ENCODE measurements around the gene KCNJ12. TPM values are rescaled to one million over a fixed set of nuclear protein-coding genes. Genes with fewer than 3 reads are reported as not detected.
"Not testable (repeated sequence)": the region's sequence is repeated elsewhere in the genome, so short reads cannot be mapped to it uniquely, and the experiment has no call there.

KCNJ12 gene
- total RNA-seq, 8 experiments from 2014 or later: 0.35 to 6.3 (median 2.7) TPM

GRCh38 chr17:21343061-21343949 is 32.9 kb upstream of the KCNJ12 start:
- ATAC-seq (replicated peaks in 6 of 8); H3K27ac ChIP-seq; H3K4me3 ChIP-seq; in situ Hi-C loops (cut with MboI; ENCODE audit: low pct_unique_long_range_greater_than_20kb in 2 of 9, low sequenced_read_pairs in 9 of 9, unreplicated experiment in 9 of 9); H3K4me1 ChIP-seq (replicated peaks in 1 of 2): not testable (repeated sequence)
- 60% methylated on average over 1 of the region's 11 CpGs; no CpG with 5 or more reads in 9 of the 10 experiments for WGBS, 10 experiments

DNA sequence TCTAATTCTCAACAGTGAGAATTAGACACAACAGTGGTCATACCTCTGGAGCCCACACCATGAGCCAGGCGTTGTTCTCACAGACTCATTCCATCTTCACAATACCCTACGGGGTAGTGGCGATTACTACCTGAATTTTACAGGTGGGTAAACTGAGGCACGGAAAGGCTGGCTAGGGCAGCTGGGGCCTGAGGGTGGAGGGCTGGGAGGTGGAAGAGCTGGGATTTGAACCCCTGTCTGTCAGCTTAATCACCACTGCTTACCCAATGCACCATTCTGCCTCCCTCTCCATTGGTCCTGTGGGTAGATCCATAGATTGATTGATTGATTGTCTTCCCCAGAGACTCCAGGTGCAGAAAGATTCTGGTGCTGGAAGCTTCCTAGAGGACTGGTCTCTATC is 31.4 kb upstream of the KCNJ12 start:
- H3K4me1 ChIP-seq (replicated peaks in 1 of 2); in situ Hi-C loops (cut with MboI; ENCODE audit: low pct_unique_long_range_greater_than_20kb in 2 of 9, low sequenced_read_pairs in 9 of 9, unreplicated experiment in 9 of 9); H3K27ac ChIP-seq; H3K4me3 ChIP-seq; ATAC-seq (replicated peaks in 6 of 8): not testable (repeated sequence)
- 0% methylated on average over 1 of the region's 4 CpGs; no CpG with 5 or more reads in 9 of the 10 experiments for WGBS, 10 experiments

GRCh38 chr17:21345236-21345635 is 30.9 kb upstream of the KCNJ12 start:
- Histone ChIP-seq H3K4me1 (replicated peaks in 1 of 2) (peaks cover 0 to 5% of the 10 kb centered on the region in 2 donors), H3K4me3 (no peak overlapping the region), H3K27ac (no peak overlapping the region)
- 0 to 83% (median 46%) methylated on average over 1 to 4 of the region's 10 CpGs; no CpG with 5 or more reads in 4 of the 10 experiments for WGBS, 10 experiments
- peak in 5 of 8 experiments; percentile 31 to 83 (median 45) for ATAC-seq (replicated peaks in 6 of 8)
- in situ Hi-C loops (cut with MboI; ENCODE audit: low pct_unique_long_range_greater_than_20kb in 2 of 9, low sequenced_read_pairs in 9 of 9, unreplicated experiment in 9 of 9): no loop called here

DNA sequence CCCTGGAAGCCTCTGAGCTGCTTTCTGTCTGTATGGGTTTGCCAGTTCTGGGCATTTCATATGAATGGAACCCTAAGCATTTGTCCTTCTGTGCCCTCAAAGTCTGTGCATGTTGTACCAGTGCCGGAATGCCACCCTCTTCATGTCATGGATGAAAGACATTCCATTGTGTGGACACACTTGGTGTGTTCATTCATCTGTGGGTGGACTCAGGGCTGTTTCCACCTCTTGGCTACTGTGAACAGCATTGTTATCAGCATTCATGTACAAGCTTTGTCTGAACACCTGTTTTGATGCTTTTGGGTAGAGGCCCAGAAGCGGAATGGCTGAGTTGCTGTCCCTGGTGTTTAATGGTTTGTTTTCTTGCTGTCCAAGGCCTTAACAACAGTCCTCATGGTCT is 30.1 kb upstream of the KCNJ12 start:
- H3K4me3 ChIP-seq; H3K4me1 ChIP-seq (replicated peaks in 1 of 2); in situ Hi-C loops (cut with MboI; ENCODE audit: low pct_unique_long_range_greater_than_20kb in 2 of 9, low sequenced_read_pairs in 9 of 9, unreplicated experiment in 9 of 9); H3K27ac ChIP-seq: not testable (repeated sequence)
- no CpG with 5 or more reads among the region's 2 CpGs for WGBS, 10 experiments
- peak in 3 of 8 experiments; percentile 4 to 30 (median 7) for ATAC-seq (replicated peaks in 6 of 8)

DNA sequence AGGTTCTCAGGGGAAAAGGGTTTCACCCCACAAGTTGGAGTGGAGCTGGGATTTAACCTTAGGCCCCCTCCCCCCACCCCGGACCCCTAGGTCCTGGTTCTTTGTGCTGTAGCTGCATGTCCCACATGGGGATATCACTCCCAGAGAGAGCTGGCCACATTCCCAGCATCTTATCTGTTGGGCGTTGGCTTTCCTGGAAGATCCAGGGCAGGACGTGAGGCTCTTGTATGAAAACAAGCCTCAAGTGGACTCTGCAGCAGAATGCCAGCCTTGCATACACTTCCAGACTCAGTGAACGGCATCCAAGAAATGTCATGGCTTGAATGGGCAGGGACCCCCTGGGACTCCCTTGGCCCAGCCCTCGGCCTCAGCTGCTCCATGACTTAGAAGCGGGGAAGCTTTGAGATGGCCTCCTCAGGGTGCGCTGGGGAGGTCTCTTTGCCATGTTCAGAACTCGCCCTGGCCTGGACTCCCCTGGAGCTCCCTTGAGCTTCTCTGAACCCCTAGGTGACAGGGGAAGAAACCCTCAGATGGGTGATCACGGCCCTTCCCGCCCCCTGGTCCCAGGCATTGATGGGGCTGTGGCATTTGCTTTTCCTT is 29.4 kb upstream of the KCNJ12 start:
- in situ Hi-C loops (cut with MboI; ENCODE audit: low pct_unique_long_range_greater_than_20kb in 2 of 9, low sequenced_read_pairs in 9 of 9, unreplicated experiment in 9 of 9); H3K27ac ChIP-seq; H3K4me1 ChIP-seq (replicated peaks in 1 of 2); H3K4me3 ChIP-seq: not testable (repeated sequence)
- ATAC-seq (replicated peaks in 6 of 8): peak in 3 of 8 experiments; percentile 31 to 71 (median 64)
- WGBS, 10 experiments: no CpG with 5 or more reads among the region's 10 CpGs

DNA sequence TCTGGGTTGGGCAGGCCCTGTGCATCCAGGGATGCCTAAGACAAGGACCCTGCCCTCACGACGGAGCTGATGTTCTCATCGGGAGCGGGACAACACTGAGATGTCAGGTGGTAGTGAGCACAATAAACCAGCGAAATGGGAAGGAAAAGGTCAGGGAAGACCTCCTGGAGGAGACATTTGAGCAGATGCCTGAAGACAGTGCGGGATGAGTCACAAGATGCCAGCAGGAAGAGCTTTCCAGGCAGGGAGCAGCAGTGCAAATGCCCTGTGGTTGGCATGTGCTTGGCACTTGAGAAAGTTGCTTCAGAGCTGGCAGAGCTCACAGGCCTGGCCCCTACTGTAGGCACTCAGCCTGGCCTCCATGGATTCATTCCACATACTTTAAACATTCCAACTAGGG is 28.5 kb upstream of the KCNJ12 start:
- H3K27ac ChIP-seq; in situ Hi-C loops (cut with MboI; ENCODE audit: low pct_unique_long_range_greater_than_20kb in 2 of 9, low sequenced_read_pairs in 9 of 9, unreplicated experiment in 9 of 9); H3K4me3 ChIP-seq; ATAC-seq (replicated peaks in 6 of 8): not testable (repeated sequence)
- peaks cover 4 to 19% of the 10 kb centered on the region in 2 donors for H3K4me1 ChIP-seq (replicated peaks in 1 of 2)
- no CpG with 5 or more reads among the region's 6 CpGs for WGBS, 10 experiments

- no CpG with 5 or more reads among the region's 14 CpGs for WGBS, 10 experiments
- in situ Hi-C loops (cut with MboI; ENCODE audit: low pct_unique_long_range_greater_than_20kb in 2 of 9, low sequenced_read_pairs in 9 of 9, unreplicated experiment in 9 of 9); H3K4me3 ChIP-seq; H3K27ac ChIP-seq: not testable (repeated sequence)
- peaks cover 8 to 24% of the 10 kb centered on the region in 2 donors for H3K4me1 ChIP-seq (replicated peaks in 1 of 2)
- ATAC-seq (replicated peaks in 6 of 8): peak in 4 of 8 experiments; percentile 12 to 22 (median 16)
These were observed 27.9 kb upstream of the KCNJ12 start for GRCh38 chr17:21348081-21348925.

DNA sequence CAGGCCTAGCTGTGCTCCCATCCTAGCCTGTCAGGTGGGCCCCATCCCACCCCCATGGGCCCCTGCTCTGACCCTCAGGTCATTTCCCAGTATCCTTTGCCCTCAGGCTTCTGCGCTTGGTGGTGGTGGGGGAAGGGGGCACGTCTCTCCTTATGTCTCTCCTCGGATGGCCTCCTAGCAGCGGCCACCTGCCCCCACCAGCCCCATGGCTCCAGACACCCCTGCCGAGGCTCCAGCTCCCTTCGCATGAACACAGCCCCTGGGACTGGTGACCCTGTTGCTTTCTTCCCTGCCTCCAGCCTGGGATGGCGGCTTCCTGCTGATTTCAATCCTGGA is 27.3 kb upstream of the KCNJ12 start:
- in situ Hi-C loops (cut with MboI; ENCODE audit: low pct_unique_long_range_greater_than_20kb in 2 of 9, low sequenced_read_pairs in 9 of 9, unreplicated experiment in 9 of 9); H3K4me3 ChIP-seq; H3K27ac ChIP-seq: not testable (repeated sequence)
- no CpG with 5 or more reads among the region's 7 CpGs for WGBS, 10 experiments
- peak in 4 of 8 experiments; percentile 3 to 15 (median 11) for ATAC-seq (replicated peaks in 6 of 8)
- H3K4me1 ChIP-seq (replicated peaks in 1 of 2): peaks cover 8 to 24% of the 10 kb centered on the region in 2 donors

DNA sequence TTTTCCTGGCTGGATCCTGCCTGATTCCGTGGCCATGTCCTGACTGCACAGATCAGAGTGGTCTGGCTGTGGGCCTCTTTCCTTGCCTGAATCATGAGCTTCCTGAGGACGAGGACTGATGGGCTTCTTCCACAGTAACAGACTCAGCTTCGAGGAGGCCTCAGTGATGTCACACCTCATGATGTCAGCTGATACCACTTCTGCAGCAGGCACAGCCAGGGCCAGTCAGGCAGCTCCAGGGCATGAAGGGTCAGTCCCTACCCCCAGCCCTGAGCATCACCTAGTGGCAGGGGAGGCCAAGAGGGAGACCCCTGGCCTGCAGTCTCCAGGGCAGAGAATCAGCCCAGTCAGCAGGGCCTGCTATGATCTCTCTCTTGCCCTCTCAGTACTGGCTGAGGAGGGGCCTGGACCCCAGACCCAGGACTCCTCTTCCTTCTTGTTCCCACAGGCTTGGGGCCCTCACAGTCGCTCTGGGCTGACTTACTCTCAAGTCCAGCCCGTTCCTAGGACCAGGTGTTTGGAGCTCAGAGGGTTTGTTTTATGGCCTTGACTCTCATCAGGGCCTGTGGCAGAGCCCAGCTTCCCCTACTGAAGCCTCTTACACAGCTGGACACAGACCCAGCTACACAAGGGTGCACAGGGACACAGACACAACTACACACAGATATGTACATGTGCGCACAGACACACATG is 26.7 kb upstream of the KCNJ12 start:
- WGBS, 10 experiments: 80% methylated on average over 2 of the region's 6 CpGs; no CpG with 5 or more reads in 9 of the 10 experiments
- H3K4me1 ChIP-seq (replicated peaks in 1 of 2): peaks cover 9 to 25% of the 10 kb centered on the region in 2 donors
- ATAC-seq (replicated peaks in 6 of 8): peak in 5 of 8 experiments; percentile 80 to 95 (median 89)
- H3K4me3 ChIP-seq; in situ Hi-C loops (cut with MboI; ENCODE audit: low pct_unique_long_range_greater_than_20kb in 2 of 9, low sequenced_read_pairs in 9 of 9, unreplicated experiment in 9 of 9): not testable (repeated sequence)
- peak overlapping the region in 1 of 2 donors; percentile 41 for H3K27ac ChIP-seq

DNA sequence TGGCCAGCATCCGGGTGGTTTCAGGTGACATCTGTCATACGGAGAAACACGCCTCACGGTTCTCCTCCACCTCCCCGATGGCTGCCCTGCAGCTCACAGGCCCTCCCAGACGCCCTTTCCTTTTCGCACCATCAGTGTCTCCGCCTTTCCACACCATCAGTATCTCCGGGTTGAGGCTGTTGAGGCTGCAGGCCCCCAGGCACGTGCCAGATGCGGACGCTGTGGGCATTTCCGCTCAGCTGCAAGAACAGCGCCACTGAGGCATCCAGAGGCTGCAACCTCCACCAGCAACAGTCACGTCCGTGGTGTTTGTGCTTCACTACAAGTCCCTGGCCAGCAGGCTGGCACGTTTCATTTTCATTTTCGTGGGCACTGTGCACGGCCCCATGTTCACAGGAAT is 25.7 kb upstream of the KCNJ12 start:
- H3K4me1 ChIP-seq (replicated peaks in 1 of 2): peaks cover 19 to 33% of the 10 kb centered on the region in 2 donors
- H3K4me3 ChIP-seq; ATAC-seq (replicated peaks in 6 of 8); in situ Hi-C loops (cut with MboI; ENCODE audit: low pct_unique_long_range_greater_than_20kb in 2 of 9, low sequenced_read_pairs in 9 of 9, unreplicated experiment in 9 of 9); H3K27ac ChIP-seq: not testable (repeated sequence)
- WGBS, 10 experiments: no CpG with 5 or more reads among the region's 19 CpGs

DNA sequence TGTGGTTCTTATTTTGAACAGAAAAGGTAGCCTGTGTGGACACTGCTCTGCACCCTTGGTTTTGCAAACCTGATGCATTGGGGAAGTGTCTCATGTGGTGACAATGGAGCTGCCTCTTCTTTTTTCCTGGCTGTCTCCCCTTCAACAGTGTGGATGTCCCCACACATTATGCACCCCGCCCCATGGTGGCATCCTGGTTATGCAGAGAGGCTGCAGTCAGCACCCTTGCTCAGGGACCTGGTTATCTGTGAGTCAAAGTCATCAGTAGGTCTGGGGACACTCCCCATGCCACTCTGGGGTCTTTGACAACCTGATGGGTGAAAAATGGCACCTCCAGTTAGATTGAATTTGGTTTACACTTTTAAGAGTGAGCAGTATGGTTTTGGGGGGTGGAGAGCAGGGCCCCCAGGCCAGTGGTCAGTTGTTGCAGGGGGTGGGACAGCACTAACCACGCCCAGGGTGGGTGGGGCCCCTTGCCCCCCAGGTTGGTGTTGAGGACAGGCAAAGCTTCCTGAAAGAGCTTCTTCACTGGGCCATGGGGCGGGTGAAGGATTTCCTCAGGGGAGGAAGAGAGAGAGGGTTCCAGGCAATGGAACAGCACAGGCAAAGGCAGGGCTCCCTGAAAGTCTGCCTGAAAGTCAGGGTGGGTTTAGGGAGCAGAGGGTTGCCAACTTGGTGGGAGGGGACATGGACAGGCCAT is 24.6 kb upstream of the KCNJ12 start:
- ATAC-seq (replicated peaks in 6 of 8): no peak
- Histone ChIP-seq H3K4me3 (no peak overlapping the region), H3K4me1 (replicated peaks in 1 of 2) (peaks cover 22 to 33% of the 10 kb centered on the region in 2 donors), H3K27ac (no peak overlapping the region)
- in situ Hi-C loops (cut with MboI; ENCODE audit: low pct_unique_long_range_greater_than_20kb in 2 of 9, low sequenced_read_pairs in 9 of 9, unreplicated experiment in 9 of 9): no loop called here
- WGBS, 10 experiments: 60 to 80% methylated on average over 1 of the region's 3 CpGs; no CpG with 5 or more reads in 8 of the 10 experiments

Data from motor neuron (in vitro differentiated cells).